Embryonic facial prominence (tissue), 1 donor: ENCODE data around the gene SAMM50.
A peak's percentile ranks its signal among the peaks of the same experiment; 100 is the strongest.

Experiments
- DNase-seq: peaks from one replicate; pipeline ENCODE4 v3.0.0-alpha.2; 2016; ENCODE audit errors: extremely low spot score

Gene SAMM50

DNA sequence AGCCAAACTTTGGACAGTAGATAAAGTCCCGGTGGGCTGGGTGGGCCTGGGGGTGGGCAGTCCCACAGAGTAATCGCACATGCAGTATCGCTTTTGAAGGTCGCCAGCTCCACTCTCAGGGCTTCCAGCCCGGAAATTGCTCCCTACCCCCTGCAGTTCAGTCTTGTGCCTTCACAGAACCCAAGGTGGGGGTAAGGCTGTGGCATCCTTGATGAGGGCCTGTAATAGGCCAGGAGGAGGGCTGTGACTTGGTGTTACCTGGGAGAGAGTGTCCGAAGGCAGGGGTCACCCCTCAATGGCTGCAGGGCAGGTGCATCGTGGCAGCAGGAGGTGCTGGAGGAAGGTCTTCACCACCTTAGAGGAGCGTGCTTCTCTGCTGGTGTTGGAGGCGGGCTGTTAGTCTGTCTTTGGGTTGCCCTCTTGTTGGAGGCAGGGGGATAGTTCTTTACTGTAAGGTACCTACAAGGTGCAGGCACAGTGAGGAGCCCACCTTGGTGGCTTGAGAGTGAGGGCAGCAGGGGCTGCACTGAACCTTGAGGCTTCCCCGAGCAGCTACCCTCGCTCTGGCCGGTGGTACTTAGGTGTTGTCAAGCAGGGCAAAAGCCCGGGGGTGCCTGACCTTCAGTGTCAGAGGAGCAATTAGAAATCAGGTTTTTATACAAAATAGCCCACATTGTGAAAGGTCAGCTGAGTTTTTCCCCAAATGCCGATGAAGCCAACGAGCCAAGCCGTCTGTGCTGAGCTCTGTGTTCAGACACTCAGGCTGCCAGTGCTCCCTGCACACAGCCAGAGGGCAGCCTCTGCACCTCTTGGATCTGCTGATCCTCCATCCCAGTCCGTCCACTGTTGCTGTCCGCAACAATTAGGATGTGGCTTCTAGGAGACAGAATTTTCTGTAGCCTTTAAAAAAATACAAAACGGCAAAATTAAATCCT lies 21.9 kb downstream of the SAMM50 start:
- DNase-seq = no peak

DNA sequence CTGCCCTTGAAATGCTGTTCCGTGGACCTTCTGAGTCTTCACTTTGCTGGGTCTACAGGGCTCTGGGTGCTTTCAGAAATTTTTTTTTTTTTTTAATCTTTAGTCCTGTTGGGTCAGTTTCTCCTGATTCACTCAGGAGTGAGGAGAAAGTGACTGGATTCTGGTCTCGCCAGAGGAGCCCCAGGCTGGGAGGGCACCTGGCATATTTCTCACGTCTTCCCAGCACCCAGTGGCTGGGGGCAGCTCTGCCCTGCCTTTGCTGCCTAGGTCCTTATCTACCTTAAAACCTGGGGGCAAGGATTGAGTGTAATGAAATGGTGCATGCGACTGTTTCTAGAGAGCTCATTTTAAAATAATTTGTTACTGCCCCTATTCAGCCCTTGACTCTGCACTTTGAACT lies 23.3 kb downstream of the SAMM50 start:
- DNase-seq = no peak

DNA sequence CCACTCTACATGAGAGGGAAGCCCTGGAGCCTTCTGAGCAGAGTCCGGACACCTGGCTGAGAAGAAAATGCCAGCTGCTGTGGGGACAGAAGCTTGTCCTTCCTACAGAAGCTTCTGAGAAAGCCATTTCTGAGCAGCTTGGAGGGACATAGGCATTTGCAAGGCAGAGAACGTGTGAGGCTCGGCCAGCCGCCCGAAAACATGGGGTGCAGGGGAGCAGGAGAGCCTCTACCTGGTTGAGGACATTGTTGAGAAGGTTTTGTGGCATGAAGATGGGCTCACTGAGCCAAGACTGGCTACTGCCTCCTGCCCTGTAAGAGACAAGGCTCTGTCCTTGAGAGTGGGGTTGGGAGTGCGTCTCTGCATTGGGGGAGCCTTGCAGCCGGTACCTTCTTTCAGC lies 25.3 kb downstream of the SAMM50 start:
- no peak for DNase-seq

DNA sequence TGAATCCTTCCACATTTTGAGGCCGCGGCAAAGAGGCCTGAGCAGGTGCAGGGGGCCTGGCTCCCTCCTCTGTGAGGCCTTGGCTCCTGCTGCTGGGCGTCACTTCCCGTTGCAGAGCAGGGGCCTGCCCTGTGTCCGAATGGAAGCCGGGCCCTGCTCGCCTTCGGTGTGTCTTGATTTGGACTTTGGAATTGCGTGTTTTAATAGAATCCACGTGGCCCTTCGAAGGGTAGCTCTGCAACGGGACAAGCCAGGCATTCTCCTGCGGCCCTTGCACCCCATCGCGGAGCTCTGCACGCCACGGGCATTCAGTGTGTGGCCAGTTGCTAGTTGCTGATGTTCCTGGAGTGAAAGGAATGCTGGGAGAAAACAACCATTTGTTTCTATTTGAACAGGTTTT lies 25.8 kb downstream of the SAMM50 start:
- no peak for DNase-seq

DNA sequence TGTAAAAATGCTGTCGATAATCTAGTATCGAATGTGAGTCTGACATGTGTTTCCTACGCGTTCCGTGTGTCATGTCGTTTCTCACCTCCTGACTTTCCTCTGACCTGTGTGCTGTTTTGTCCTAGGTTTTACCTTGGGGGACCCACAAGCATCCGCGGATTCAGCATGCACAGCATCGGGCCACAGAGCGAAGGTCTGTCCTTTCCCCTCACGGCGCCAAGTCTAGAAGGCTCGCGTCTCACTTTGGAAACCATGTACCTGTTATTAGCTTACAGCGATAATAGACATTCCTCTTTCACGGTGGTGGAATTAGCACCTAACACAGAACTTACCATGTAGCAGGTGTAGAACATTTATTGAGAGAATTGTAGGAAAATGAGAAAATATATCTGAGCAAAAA lies 28.6 kb downstream of the SAMM50 start:
- no peak for DNase-seq

DNA sequence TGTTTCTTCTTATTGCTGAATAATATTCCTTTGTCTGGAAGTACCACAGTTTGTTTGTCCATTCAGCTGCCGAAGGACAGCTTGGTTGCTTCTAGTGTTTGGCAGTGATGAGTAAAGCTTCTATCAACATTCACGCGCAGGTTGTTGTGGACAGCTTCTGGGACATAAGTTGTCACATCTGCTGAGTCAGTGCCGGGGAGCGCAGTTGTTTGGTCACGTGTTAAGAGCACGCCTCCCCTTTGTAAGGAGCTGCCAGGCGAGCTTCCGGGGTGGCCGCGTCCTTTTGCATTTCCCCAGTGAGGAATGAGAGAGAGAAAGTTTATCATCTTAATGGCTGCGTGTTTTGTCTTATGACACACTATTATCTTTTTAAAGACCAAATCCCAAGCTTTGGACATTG lies 30.3 kb downstream of the SAMM50 start:
- DNase-seq = no peak

DNA sequence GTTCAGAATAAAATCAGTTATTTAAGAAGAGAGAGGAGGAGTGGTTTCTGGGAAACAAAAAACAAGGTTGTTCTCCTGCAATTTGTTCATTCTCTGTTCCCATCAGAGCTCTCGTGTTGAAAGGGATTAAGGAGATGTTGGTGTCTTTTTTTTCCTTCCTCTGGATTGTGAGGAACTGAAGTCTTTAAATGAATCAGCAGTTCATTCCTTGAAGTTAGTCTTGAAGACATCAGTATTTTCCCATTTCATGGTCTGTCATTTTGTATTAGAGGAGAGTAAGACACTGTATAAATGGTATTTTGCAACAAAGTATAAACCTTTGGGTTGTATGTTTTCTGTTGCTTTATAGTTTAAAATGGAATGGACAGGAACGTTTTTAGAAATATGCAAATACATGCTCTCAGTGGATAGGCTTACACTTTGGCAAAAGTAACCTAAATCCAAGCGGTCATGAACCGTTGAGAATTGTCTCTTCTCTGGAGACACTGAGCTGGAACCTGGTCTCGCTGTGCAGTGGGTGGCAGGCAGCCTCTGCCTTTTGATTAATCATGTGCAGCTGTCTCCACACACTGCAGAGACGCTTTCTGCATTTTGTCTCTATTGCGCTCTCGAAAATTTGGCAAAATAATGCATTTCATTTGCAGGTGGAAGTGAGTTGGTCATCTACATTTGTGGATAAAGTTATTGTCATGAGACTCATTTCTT lies 33.0 kb downstream of the SAMM50 start:
- no peak for DNase-seq

DNA sequence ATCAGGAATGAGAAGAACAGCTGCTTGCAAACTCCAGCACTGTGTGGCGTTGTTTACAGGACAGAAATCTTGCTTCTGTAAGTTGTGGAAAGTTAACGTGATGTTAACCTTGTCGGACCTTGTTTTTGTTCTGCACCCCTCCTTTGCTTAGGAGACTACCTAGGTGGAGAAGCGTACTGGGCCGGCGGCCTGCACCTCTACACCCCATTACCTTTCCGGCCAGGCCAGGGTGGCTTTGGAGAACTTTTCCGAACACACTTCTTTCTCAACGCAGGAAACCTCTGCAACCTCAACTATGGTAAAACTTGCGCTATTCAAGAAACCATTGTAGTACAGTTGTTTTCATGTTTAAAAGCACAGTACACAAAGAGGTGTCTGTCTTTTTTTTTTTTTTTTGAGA lies 33.7 kb downstream of the SAMM50 start:
- DNase-seq = no peak

DNA sequence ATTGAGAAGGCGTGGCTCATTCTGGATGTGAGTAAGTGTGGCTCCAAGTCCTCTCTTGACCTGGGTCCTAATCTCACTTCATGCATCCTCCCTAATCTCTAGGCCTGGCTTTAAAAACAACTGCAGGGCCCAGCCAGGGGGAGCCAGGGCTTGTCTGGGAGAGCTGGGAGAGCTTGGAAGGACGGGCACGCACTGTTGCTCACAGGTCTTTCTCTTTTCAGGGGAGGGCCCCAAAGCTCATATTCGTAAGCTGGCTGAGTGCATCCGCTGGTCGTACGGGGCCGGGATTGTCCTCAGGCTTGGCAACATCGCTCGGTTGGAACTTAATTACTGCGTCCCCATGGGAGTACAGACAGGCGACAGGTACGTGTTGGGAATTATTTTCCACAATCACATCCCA lies 34.8 kb downstream of the SAMM50 start:
- no peak for DNase-seq

DNA sequence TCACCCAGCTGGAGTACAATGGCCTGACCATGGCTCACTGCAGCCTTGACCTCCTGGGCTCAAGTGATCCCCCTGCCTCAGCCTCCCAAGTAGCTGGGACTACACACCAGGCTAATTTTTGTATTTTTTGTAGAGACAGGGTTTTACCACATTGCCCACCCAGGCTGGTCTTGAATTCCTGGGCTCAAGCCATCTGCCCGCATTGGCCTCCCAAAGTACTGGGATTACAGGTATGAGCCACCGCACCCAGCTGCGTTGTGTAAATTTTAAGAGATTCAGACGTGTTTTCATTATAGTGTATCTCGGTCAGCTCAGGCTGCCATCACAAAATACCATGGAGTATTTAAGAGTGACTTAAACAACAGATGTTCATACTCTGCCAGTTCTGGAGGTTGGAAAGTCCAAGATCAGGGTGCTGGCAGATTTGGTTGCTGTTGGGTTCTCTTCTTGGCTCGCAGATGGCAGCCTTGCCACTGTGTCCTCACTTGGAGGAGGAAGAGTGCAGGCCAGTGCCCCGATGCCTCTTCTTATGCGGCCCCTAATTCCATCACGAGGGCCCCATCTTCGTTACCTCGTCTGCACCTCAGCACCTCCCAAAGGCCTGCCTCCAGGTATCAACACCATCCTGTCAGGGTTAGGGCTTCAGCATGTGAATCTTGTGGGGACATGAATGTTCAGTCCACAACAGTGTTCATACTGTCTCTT lies 36.2 kb downstream of the SAMM50 start:
- no peak for DNase-seq

DNA sequence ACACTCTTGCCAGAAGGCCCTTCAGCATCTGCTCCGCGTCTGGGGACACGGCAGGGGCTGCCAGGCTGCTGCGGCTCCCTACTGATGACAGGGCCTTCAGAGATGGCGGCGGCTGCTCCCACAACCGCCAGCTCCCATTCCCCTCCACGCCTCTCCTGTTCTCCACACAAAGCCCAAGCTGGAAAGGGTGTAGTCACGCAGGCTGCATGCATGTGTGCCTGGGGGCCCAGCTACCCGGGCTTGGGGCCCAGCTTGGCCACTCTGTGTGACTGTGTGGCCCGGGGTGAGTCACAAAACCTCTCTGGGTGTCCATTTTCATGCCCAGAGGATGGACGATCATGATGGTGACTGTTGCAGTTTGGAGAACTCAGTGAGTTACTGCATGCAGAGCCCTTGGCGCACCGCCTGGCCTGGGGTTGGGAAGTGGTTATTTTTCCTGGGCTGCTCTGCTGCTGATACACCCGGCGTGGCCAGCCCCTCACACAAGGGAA lies 37.1 kb downstream of the SAMM50 start:
- DNase-seq = no peak

DNA sequence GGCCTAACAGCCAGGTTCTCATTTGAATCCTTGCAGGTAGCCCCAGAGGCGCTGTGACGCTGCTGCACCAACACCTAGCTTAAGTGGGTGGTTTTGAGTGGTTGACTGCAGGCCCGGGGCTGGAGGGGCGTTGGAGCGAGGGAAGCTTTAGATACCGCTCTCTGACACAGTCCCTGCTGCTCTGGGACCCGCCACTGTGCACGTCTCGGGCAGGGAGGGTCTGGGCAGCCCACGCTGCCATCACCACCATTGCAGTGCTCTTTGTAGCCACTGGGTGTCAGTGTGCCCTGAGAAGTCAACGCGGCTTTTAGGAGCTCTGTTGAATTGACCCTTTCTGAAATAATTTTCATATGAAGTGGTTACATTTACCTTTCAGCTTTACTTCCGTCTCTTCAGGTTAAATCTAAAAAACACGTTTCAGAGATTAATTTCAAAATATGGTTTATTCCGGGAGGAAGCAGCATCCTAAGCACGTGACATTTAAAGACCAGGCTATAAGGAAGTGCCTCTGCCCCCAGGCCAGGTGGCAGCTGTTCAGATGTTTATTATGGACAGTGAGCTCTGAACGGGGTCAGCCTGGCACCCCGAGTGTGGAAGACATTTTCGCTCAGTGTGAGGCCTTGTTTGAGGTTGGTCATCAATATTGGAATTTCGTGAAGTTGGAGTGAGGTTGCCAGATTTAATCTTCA lies 38.0 kb downstream of the SAMM50 start:
- DNase-seq = peak; percentile 16

DNA sequence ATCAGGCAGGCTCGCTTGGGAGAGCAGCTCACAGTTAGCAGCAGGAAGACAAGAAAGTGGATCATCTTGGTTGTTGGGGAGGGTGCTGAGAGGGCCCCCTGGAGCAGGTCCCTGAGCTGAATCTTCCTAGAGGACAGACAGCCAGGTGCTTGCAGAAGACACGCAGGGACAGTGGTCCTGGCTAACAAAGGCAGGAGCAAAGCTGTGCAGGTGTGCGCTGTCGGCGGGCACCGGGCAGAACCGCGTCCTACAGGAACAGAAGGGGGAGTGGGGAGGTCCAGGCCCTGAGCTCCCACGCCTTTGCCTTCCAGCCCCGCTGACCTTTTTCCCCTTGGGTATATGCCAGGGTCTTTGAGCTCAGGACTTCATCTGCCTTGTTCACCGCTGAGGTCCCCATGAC lies 38.8 kb downstream of the SAMM50 start:
- DNase-seq = no peak

DNA sequence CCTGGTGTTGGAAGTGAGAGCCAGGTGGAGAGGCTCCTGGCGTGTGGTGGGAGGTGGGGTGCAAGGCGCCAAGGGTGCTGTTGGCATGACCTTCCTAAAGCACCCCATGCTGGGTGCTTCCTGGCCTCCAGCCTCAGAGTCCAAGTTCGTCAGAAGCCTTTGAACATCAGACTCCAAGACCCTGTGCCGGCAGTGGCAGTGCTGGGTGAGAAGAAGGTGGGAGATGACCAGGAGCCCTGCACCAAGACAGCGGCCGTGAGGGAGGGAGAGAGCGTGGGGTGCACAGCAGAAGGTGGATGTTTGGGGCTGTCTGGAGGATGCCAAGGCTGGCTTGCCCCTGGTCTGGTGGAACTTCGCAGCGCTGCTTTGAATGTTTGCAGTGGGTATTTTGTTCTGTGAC lies 39.2 kb downstream of the SAMM50 start:
- no peak for DNase-seq

DNA sequence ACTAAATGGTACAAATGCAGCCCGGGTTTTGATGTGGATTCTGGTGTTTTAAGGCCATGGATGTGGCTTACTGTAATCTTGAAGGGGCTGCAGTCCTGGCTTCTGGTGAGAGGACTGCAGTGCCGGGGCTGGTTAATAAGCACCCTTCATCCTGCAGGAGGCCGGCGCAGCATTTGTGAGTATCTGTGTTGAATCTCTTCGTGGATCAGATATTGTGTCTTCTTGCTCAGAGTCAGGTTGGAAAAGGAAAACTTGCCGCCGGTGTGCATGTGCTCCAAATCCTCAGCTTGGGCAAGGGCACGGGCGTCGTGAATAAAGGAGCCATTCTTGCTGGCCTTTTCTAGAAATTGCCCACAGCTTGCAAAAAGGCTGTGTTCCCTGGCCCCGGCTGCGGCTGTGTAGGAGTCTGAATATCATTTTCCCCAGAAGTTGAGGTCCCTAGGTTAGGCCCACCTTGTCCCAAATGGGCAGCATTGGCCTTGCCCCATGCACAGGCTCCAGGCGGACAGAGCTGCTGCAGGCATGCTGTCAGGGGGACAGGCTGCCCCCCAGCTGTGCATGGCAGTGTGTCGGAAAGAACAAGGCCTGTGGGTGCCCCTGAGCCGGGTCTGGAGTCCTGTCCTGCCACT lies 39.9 kb downstream of the SAMM50 start:
- DNase-seq = no peak

DNA sequence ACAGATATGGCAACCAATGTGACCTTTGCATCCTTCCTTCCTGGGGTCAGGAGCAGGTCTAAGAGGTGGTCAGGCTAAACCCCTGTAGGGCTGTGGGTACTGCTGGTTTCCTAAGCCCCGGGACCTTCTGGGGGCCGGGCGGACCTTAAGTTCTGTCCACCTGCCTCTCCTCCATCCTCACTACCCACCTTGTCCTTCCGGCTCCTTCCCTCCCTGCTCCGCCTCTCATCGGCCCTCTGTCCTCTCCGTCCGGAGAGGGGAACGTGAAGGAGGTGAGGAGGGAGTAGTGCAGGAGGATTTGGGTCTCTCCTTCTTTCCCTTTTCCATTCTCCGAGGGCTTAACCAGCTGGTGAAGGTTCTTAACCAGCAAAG lies 40.5 kb downstream of the SAMM50 start:
- no peak for DNase-seq

DNA sequence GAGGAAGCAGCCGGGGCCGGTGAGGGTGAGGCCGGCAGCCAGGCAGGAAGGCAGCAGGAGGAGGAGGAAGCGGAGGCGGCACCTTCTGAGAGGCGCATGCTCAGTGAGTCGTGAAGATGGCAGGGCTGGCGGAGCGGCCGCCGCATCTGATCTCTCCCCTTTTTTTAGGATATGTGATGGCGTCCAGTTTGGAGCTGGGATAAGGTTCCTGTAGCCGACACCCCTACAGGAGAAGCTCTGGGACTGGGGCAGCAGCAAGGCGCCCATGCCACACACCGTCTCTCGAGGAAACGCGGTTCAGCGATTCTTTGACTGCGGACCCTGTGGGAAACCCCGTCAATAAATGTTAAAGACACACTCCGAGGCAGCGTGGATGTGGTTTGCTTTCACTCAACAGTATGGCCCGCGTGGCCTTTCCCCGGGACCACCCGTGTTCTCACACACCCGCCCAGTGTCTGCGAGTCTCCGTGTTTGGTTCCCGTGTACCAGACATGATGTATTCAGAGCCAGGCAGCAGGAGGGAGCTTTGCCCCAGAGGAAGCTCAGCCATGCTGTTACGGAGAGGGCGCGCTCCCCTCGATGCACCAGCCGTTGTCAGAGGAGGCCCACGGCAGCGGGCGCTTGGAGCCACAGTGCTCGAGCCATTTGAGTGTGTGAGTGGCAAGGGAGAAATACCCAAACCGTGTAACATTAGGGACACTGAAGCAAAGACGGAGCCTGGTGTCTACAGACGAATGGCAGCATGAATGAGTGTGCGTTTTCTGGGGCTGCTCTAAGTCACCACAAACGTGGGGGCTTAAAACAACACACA lies 41.1 kb downstream of the SAMM50 start:
- DNase-seq = no peak

DNA sequence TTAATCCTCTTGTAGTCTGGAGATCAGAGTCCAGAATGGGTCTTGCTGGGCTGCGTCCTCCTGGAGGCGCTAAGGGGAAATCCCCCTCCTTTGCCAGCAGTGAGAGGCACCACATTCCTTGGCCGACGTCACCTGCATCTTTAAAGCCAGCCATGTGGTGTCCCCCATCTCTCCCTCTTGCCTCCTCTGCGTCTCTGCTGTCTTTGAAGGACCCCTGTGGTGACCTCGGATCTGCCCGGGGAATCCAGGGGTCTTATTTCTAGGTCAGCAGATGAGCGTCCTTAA lies 41.7 kb downstream of the SAMM50 start:
- no peak for DNase-seq

DNA sequence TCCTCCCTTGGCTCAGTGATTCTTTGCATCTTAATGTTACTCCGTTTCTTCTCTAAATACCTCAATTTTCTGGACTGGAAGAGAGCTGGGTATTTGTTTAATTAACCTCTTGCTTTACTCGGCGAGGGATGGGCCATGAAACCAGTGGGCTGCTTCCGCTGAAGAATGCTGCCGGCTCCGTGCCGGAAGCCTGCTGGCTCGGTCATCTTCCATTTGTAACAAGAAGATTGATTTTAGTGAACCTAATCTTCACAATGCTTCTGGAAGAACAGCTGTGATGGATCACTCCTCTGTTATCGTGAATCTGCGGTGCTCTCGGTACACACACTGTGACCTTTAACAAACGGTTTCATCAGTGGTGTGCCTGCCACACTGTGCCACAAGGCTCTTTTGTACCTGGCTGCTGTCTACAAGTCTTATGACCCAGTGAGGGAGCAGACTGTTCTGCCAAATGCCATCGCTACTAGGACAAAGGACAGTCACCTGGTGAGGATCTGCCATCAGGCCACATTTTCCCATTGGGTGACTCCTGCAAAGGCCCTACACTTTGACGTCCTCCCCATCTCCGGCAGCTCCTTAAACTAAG lies 43.5 kb downstream of the SAMM50 start:
- no peak for DNase-seq

DNA sequence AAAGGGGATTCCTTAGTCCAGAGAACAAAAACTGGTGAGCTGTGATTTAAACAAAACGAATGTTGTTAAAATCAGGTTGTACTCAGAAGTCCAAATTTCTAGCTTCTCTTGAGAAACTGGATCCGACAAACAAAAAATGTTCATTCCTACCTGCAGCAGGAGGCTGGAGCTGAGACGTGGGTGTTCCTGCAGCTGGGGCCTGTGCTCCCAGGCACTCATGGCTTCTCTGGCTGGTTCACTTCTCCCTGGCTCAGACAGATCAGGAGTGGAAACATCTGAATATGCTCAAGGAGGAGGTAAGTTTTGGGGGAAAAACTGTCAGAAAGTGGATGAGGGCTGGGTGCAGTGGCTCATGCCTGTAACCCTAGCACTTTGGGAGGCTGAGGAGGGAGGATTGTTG lies 44.1 kb downstream of the SAMM50 start:
- DNase-seq = no peak
